C4-2B (cell line): ENCODE data around the gene NLK.

Experiments used
- ZFX ChIP-seq: fragments of 450-650 bp; IDR thresholded peaks from 2 replicates; pipeline ENCODE4 v1.6.1; 2017
- TF ChIP-seq, protein P1 (sequence below): fragments of 450-650 bp; conservative IDR thresholded peaks from 2 replicates; pipeline ENCODE4 v1.5.1; 2017; ENCODE audit warnings: mild to moderate bottlenecking

DNA sequence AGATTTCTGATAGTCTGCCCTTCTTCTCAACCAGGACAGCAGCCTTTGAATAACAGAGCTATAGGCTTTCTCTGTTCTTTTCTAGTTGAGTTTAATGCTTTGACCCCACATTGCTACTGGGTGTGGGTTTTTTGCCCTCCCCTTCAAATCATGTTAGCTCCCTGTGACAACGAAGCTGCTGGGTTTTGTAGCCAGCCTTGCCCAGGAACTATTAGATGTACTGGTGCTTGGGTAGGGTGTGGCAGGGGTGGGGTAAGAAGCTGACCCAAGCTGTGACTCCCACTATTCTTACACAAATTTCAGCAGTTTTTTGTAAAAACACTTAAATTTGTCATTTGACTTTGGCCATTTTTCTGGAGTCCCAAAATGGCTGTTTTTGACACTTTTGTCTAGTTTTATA lies 69.7 kb downstream of the NLK start:
- TF ChIP-seq, protein P1, sequence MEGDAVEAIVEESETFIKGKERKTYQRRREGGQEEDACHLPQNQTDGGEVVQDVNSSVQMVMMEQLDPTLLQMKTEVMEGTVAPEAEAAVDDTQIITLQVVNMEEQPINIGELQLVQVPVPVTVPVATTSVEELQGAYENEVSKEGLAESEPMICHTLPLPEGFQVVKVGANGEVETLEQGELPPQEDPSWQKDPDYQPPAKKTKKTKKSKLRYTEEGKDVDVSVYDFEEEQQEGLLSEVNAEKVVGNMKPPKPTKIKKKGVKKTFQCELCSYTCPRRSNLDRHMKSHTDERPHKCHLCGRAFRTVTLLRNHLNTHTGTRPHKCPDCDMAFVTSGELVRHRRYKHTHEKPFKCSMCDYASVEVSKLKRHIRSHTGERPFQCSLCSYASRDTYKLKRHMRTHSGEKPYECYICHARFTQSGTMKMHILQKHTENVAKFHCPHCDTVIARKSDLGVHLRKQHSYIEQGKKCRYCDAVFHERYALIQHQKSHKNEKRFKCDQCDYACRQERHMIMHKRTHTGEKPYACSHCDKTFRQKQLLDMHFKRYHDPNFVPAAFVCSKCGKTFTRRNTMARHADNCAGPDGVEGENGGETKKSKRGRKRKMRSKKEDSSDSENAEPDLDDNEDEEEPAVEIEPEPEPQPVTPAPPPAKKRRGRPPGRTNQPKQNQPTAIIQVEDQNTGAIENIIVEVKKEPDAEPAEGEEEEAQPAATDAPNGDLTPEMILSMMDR = no peak
- no peak for TF ChIP-seq ZFX
